Naive thymus-derived CD4-positive, alpha-beta T cell (primary cell): ENCODE results near the gene ZNF214. TPM values are rescaled to one million over a fixed set of nuclear protein-coding genes. Genes with fewer than 3 reads are reported as not detected.
"Not testable (repeated sequence)": the region's sequence is repeated elsewhere in the genome, so short reads cannot be mapped to it uniquely, and the experiment has no call there.

Experiments used
- ATAC-seq: fragments of 150-1000 bp; cut with Tn5 transposase; 2 replicates; pipeline ENCODE4 v1.10.0; 2021; ENCODE audit warnings: mild to moderate bottlenecking, moderate library complexity
- CTCF ChIA-PET: fragments of 350-600 bp; sonication (Branson Sonifier 250); formaldehyde crosslinking; loops from one replicate; lab custom pipeline; 2021; ENCODE audit warnings: antibody characterized with exemption; lab: Charles Lee
- POLR2A ChIA-PET: fragments of 350-600 bp; sonication (Branson Sonifier 250); formaldehyde crosslinking; loops from one replicate; lab custom pipeline; 2021; ENCODE audit warnings: antibody characterized with exemption, inconsistent platforms; lab: Charles Lee
- DNase-seq, 9 donors: peaks; one replicate each; pipeline versions ENCODE4 v3.0.0 to v3.0.0-alpha.2; 2020 to 2022; ENCODE audit warnings: mixed read lengths in 1 of 9
- H3K27ac ChIP-seq: one replicate; pipeline ENCODE4 v1.7.0; 2013; ENCODE audit warnings: mild to moderate bottlenecking, low read depth, low read length, moderate library complexity
- H3K27me3 ChIP-seq, 2 donors: one replicate each; pipeline ENCODE4 v1.7.0; 2013; ENCODE audit warnings: low read length in 2 of 2, mild to moderate bottlenecking in 2 of 2, moderate library complexity in 2 of 2; ENCODE audit not compliant: control insufficient read depth in 2 of 2, insufficient read depth in 2 of 2
- H3K36me3 ChIP-seq, 3 experiments: 1 replicate in 2 of 3; 2 replicates in 1 of 3; pipeline ENCODE4 v1.7.0; 2013; ENCODE audit warnings: low read length in 3 of 3, mild to moderate bottlenecking in 3 of 3, moderate library complexity in 1 of 3; ENCODE audit not compliant: insufficient read depth in 3 of 3, control insufficient read depth in 2 of 3
- H3K4me1 ChIP-seq, 2 donors: one replicate each; pipeline ENCODE4 v1.7.0; 2013; ENCODE audit warnings: low read length in 2 of 2, mild to moderate bottlenecking in 2 of 2, moderate library complexity in 1 of 2; ENCODE audit not compliant: control insufficient read depth in 2 of 2, insufficient read depth in 2 of 2
- H3K4me3 ChIP-seq: 2 replicates; pipeline ENCODE4 v1.7.0; 2013; ENCODE audit warnings: mild to moderate bottlenecking, low read length
- H3K9me3 ChIP-seq, 3 experiments: 1 replicate in 2 of 3; 2 replicates in 1 of 3; pipeline ENCODE4 v1.7.0; 2013; ENCODE audit warnings: low read length in 3 of 3; ENCODE audit not compliant: control insufficient read depth in 2 of 3
- H3K27ac Mint-ChIP-seq, 9 donors: one replicate each; pipeline ENCODE4 v1.8.0; 2020 to 2022; ENCODE audit warnings: mixed read lengths in 9 of 9, mild to moderate bottlenecking in 8 of 9, moderate library complexity in 5 of 9, inconsistent platforms in 2 of 9
- H3K27me3 Mint-ChIP-seq, 5 donors: one replicate each; pipeline ENCODE4 v1.8.0; 2021 to 2022; ENCODE audit warnings: mixed read lengths in 5 of 5, mild to moderate bottlenecking in 1 of 5
- H3K36me3 Mint-ChIP-seq, 5 donors: one replicate each; pipeline ENCODE4 v1.8.0; 2020 to 2022; ENCODE audit warnings: mixed read lengths in 5 of 5, mild to moderate bottlenecking in 3 of 5, inconsistent platforms in 1 of 5
- H3K4me1 Mint-ChIP-seq, 7 donors: one replicate each; pipeline ENCODE4 v1.8.0; 2020 to 2022; ENCODE audit warnings: mixed read lengths in 7 of 7, mild to moderate bottlenecking in 3 of 7, inconsistent platforms in 1 of 7
- H3K4me3 Mint-ChIP-seq, 10 donors: one replicate each; pipeline ENCODE4 v1.8.0; 2020 to 2022; ENCODE audit warnings: mild to moderate bottlenecking in 10 of 10, mixed read lengths in 10 of 10, moderate library complexity in 6 of 10, inconsistent platforms in 2 of 10
- H3K9me3 Mint-ChIP-seq, 11 donors: one replicate each; pipeline ENCODE4 v1.8.0; 2020 to 2022; ENCODE audit warnings: mixed read lengths in 11 of 11, mild to moderate bottlenecking in 4 of 11, inconsistent platforms in 1 of 11, moderate library complexity in 1 of 11
- intact Hi-C, 2 donors: fragments of 100-400 bp; cut with micrococcal nuclease; formaldehyde crosslinking; loops; one replicate each; pipeline ENCODE4 v1.15.1; 2023
- polyA plus RNA-seq, 2 donors: library from polyadenylated mRNA; unstranded; fragments of 300-500 nt; fragmentation: Illumina TruSeq; gene quantifications; one replicate each; pipeline ENCODE4 v1.2.3, GENCODE V29; 2021
- total RNA-seq, 6 experiments: library from RNA in 5 of 6; stranded (reverse) in 5 of 6; gene quantifications; 1 replicate in 5 of 6; 2 replicates in 1 of 6; pipeline ENCODE4 v1.2.3 and lab custom pipeline; 2021 to 2026

The ZNF214 gene
- total and polyA plus RNA-seq, 7 experiments from 2014 or later: not detected

GRCh38 chr11:6992026-6992425 lies 28.1 kb downstream of the ZNF214 start:
- H3K4me3 Mint-ChIP-seq: no peak overlapping the region
- Histone ChIP-seq H3K4me1 (no peaks in the 10 kb centered on the region), H3K27ac (no peak overlapping the region), H3K4me3 (no peak overlapping the region), H3K36me3 (no peaks in the 10 kb centered on the region), H3K27me3 (no peaks in the 10 kb centered on the region), H3K9me3 (no peaks in the 10 kb centered on the region)
- POLR2A ChIA-PET: no interaction called here
- peaks cover 0 to 2% (median 0%) of the 10 kb centered on the region in 11 donors for H3K9me3 Mint-ChIP-seq
- intact Hi-C loops: no loop called here
- H3K27ac Mint-ChIP-seq: no peak overlapping the region
- ATAC-seq (no peak), DNase-seq (no peak)
- CTCF ChIA-PET: no interaction called here
- peaks cover 0 to 6% (median 0%) of the 10 kb centered on the region in 5 donors for H3K27me3 Mint-ChIP-seq
- H3K4me1 Mint-ChIP-seq: peaks cover 0 to 1% (median 0%) of the 10 kb centered on the region in 7 donors
- no peaks in the 10 kb centered on the region for H3K36me3 Mint-ChIP-seq

GRCh38 chr11:6991227-6991626 lies 28.9 kb downstream of the ZNF214 start:
- H3K27ac ChIP-seq: no peak overlapping the region
- Mint-ChIP-seq H3K36me3 (no peaks in the 10 kb centered on the region), H3K27me3 (peaks cover 0 to 6% (median 0%) of the 10 kb centered on the region in 5 donors), H3K4me1 (peaks cover 0 to 1% (median 0%) of the 10 kb centered on the region in 7 donors), H3K4me3 (no peak overlapping the region), H3K27ac (no peak overlapping the region), H3K9me3 (peaks cover 0 to 2% (median 0%) of the 10 kb centered on the region in 11 donors)
- H3K27me3 ChIP-seq: no peaks in the 10 kb centered on the region
- ChIA-PET POLR2A (no interaction called here), CTCF (no interaction called here)
- ATAC-seq (no peak), DNase-seq (no peak)
- no peaks in the 10 kb centered on the region for H3K4me1 ChIP-seq
- no peak overlapping the region for H3K4me3 ChIP-seq
- no peaks in the 10 kb centered on the region for H3K9me3 ChIP-seq
- intact Hi-C loops: no loop called here
- no peaks in the 10 kb centered on the region for H3K36me3 ChIP-seq

GRCh38 chr11:6988506-6988905 lies 31.6 kb downstream of the ZNF214 start:
- H3K36me3 Mint-ChIP-seq: no peaks in the 10 kb centered on the region
- H3K4me3 Mint-ChIP-seq: no peak overlapping the region
- Histone ChIP-seq H3K4me3 (no peak overlapping the region), H3K9me3 (no peaks in the 10 kb centered on the region), H3K36me3 (no peaks in the 10 kb centered on the region), H3K4me1 (no peaks in the 10 kb centered on the region), H3K27me3 (no peaks in the 10 kb centered on the region), H3K27ac (no peak overlapping the region)
- ATAC-seq (no peak), DNase-seq (no peak)
- CTCF ChIA-PET: no interaction called here
- H3K27ac Mint-ChIP-seq: no peak overlapping the region
- H3K9me3 Mint-ChIP-seq: peaks cover 0 to 4% (median 0%) of the 10 kb centered on the region in 11 donors
- peaks cover 0 to 1% (median 0%) of the 10 kb centered on the region in 7 donors for H3K4me1 Mint-ChIP-seq
- intact Hi-C loops: no loop called here
- POLR2A ChIA-PET: no interaction called here
- H3K27me3 Mint-ChIP-seq: peaks cover 0 to 7% (median 0%) of the 10 kb centered on the region in 5 donors

- Histone ChIP-seq H3K4me3 (no peak overlapping the region), H3K9me3 (no peaks in the 10 kb centered on the region), H3K36me3 (no peaks in the 10 kb centered on the region), H3K27me3 (no peaks in the 10 kb centered on the region), H3K27ac (no peak overlapping the region), H3K4me1 (no peaks in the 10 kb centered on the region)
- ChIA-PET POLR2A (no interaction called here), CTCF (no interaction called here)
- no peak for ATAC-seq
- no peak for DNase-seq
- Mint-ChIP-seq H3K4me3 (no peak overlapping the region), H3K9me3 (peaks cover 0 to 4% (median 0%) of the 10 kb centered on the region in 11 donors), H3K27ac (no peak overlapping the region), H3K4me1 (peaks cover 0 to 1% (median 0%) of the 10 kb centered on the region in 7 donors), H3K27me3 (peaks cover 0 to 11% (median 0%) of the 10 kb centered on the region in 5 donors), H3K36me3 (no peaks in the 10 kb centered on the region)
- intact Hi-C loops: no loop called here
These were observed 33.7 kb downstream of the ZNF214 start for GRCh38 chr11:6986487-6986886.

GRCh38 chr11:6979365-6979764 lies 40.8 kb downstream of the ZNF214 start:
- Histone ChIP-seq H3K27me3 (no peaks in the 10 kb centered on the region), H3K27ac (no peak overlapping the region), H3K4me3 (no peak overlapping the region), H3K36me3 (no peaks in the 10 kb centered on the region), H3K9me3 (no peaks in the 10 kb centered on the region), H3K4me1 (no peaks in the 10 kb centered on the region)
- Mint-ChIP-seq H3K36me3 (peaks cover 0 to 3% (median 0%) of the 10 kb centered on the region in 5 donors), H3K27me3 (peaks cover 0 to 26% (median 5%) of the 10 kb centered on the region in 5 donors), H3K27ac (no peak overlapping the region), H3K4me1 (no peaks in the 10 kb centered on the region), H3K9me3 (peaks cover 0 to 8% (median 1%) of the 10 kb centered on the region in 11 donors), H3K4me3 (no peak overlapping the region)
- ChIA-PET CTCF (no interaction called here), POLR2A (no interaction called here)
- DNase-seq (no peak), ATAC-seq (no peak)
- intact Hi-C loops: no loop called here

GRCh38 chr11:6969854-6970253 lies 50.3 kb downstream of the ZNF214 start:
- CTCF ChIA-PET, H3K4me3 Mint-ChIP-seq, H3K4me1 ChIP-seq, H3K4me3 ChIP-seq, ATAC-seq, POLR2A ChIA-PET, H3K27ac ChIP-seq, H3K36me3 Mint-ChIP-seq, H3K4me1 Mint-ChIP-seq, H3K27me3 ChIP-seq, H3K27ac Mint-ChIP-seq, H3K9me3 ChIP-seq, DNase-seq, H3K36me3 ChIP-seq, intact Hi-C loops: not testable (repeated sequence)
- Mint-ChIP-seq H3K9me3 (peaks cover 0 to 20% (median 7%) of the 10 kb centered on the region in 11 donors), H3K27me3 (peaks cover 0 to 12% (median 0%) of the 10 kb centered on the region in 5 donors)

- H3K9me3 Mint-ChIP-seq: peaks cover 0 to 20% (median 7%) of the 10 kb centered on the region in 11 donors
- Histone ChIP-seq H3K36me3 (no peaks in the 10 kb centered on the region), H3K4me3 (no peak overlapping the region), H3K27ac (no peak overlapping the region), H3K27me3 (no peaks in the 10 kb centered on the region), H3K4me1 (no peaks in the 10 kb centered on the region), H3K9me3 (no peaks in the 10 kb centered on the region)
- no peaks in the 10 kb centered on the region for H3K4me1 Mint-ChIP-seq
- DNase-seq: no peak
- intact Hi-C loops: no loop called here
- H3K27me3 Mint-ChIP-seq: peaks cover 0 to 12% (median 0%) of the 10 kb centered on the region in 5 donors
- CTCF ChIA-PET: no interaction called here
- POLR2A ChIA-PET: no interaction called here
- no peak overlapping the region for H3K27ac Mint-ChIP-seq
- H3K36me3 Mint-ChIP-seq: peaks cover 0 to 5% (median 0%) of the 10 kb centered on the region in 5 donors
- no peak for ATAC-seq
- H3K4me3 Mint-ChIP-seq: no peak overlapping the region
These were observed 51.3 kb downstream of the ZNF214 start for GRCh38 chr11:6968816-6969215.
